HL-60 (cell line): Measurements from ENCODE around the gene EIF2B4.
A peak's percentile ranks its signal among the peaks of the same experiment; 100 is the strongest.

Experiments used
- DNase-seq, 2 experiments: peaks; one replicate each; pipeline ENCODE4 v3.0.0-alpha.2; 2010 to 2020; ENCODE audit warnings: low read depth in 1 of 2, low spot score in 1 of 2
- H3K27ac ChIP-seq: fragments of 250-450 bp; sonication (Bioruptor Pico); replicated peaks from 2 replicates; pipeline ENCODE4 v1.5.1; 2020; ENCODE audit warnings: mild to moderate bottlenecking, moderate library complexity
- H3K27me3 ChIP-seq: fragments of 250-450 bp; sonication (Bioruptor Pico); 2 replicates; pipeline ENCODE4 v1.5.1; 2021; ENCODE audit warnings: mild to moderate bottlenecking, moderate library complexity; ENCODE audit not compliant: insufficient read depth, poor library complexity, severe bottlenecking
- H3K4me3 ChIP-seq: replicated peaks from 2 replicates; pipeline ENCODE4 v1.5.1; 2011; ENCODE audit warnings: mild to moderate bottlenecking, control low read depth, low read length; ENCODE audit not compliant: insufficient read depth
- GABPA ChIP-seq: IDR thresholded peaks from 2 replicates; pipeline ENCODE4 v1.6.1; 2012; ENCODE audit warnings: low read depth
- POLR2AphosphoS5 ChIP-seq: IDR thresholded peaks from 2 replicates; pipeline ENCODE4 v1.6.1; 2012; ENCODE audit warnings: low read depth
- SPI1 ChIP-seq: IDR thresholded peaks from 2 replicates; pipeline ENCODE4 v1.6.1; 2012; ENCODE audit warnings: low read depth, mild to moderate bottlenecking, borderline replicate concordance
- TF ChIP-seq, protein P1 (sequence below): IDR thresholded peaks from 2 replicates; pipeline ENCODE4 v1.6.1; 2012; ENCODE audit warnings: low read depth; ENCODE audit not compliant: insufficient replicate concordance
- TF ChIP-seq, protein P2 (sequence below): IDR thresholded peaks from one replicate; pipeline ENCODE4 v1.5.1; 2011; ENCODE audit warnings: low read length, control low read depth, inconsistent platforms; ENCODE audit not compliant: insufficient read depth

The EIF2B4 gene

DNA sequence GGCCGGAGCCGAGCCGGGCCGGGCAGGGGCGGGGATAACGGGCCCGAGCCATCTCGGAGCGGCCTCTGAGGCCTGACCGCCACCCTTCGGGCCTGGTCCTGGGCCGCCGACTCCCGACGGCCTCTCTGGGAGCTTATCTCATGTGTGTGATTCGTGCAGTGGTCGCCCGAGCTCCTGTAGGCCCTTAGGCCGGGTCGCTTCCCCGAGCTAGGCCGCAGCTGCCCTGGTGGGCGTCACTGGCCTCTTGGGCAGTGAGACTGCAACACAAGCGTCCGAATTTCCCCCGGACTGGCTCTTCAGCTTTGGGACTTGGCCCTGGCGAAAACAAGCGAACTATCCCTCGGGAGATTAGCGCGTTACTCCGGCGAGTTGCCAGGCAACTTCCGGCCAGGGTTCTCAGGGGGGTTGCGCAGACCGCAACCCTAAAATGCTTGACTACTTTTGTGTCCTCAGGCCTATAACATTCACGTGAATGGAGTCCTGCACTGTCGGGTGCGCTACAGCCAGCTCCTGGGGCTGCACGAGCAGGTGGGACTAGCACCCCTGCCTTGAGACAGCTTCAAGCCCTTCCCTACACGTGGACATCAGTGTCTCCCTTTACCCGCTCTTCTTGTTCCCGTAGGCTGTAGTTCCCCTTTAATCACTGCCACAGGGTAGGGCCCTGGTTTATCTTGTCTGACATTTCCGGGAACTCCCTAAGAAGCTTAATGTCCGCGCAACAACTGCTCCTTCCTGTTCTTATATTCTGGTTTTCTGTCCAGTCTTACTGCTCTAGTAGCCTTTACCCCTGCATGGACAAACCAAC, 880 bp upstream of the EIF2B4 start:
- Histone ChIP-seq H3K4me3 (peak overlapping the region; percentile 83), H3K27me3 (no peaks in the 10 kb centered on the region), H3K27ac (peak overlapping the region; percentile 97)
- TF ChIP-seq GABPA (peak; percentile 51), SPI1 (peak; percentile 72; the same call in 1 of the 2 replicates), POLR2AphosphoS5 (peak; percentile 87)
- TF ChIP-seq, protein P1, sequence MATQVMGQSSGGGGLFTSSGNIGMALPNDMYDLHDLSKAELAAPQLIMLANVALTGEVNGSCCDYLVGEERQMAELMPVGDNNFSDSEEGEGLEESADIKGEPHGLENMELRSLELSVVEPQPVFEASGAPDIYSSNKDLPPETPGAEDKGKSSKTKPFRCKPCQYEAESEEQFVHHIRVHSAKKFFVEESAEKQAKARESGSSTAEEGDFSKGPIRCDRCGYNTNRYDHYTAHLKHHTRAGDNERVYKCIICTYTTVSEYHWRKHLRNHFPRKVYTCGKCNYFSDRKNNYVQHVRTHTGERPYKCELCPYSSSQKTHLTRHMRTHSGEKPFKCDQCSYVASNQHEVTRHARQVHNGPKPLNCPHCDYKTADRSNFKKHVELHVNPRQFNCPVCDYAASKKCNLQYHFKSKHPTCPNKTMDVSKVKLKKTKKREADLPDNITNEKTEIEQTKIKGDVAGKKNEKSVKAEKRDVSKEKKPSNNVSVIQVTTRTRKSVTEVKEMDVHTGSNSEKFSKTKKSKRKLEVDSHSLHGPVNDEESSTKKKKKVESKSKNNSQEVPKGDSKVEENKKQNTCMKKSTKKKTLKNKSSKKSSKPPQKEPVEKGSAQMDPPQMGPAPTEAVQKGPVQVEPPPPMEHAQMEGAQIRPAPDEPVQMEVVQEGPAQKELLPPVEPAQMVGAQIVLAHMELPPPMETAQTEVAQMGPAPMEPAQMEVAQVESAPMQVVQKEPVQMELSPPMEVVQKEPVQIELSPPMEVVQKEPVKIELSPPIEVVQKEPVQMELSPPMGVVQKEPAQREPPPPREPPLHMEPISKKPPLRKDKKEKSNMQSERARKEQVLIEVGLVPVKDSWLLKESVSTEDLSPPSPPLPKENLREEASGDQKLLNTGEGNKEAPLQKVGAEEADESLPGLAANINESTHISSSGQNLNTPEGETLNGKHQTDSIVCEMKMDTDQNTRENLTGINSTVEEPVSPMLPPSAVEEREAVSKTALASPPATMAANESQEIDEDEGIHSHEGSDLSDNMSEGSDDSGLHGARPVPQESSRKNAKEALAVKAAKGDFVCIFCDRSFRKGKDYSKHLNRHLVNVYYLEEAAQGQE = no peak
- TF ChIP-seq, protein P2, sequence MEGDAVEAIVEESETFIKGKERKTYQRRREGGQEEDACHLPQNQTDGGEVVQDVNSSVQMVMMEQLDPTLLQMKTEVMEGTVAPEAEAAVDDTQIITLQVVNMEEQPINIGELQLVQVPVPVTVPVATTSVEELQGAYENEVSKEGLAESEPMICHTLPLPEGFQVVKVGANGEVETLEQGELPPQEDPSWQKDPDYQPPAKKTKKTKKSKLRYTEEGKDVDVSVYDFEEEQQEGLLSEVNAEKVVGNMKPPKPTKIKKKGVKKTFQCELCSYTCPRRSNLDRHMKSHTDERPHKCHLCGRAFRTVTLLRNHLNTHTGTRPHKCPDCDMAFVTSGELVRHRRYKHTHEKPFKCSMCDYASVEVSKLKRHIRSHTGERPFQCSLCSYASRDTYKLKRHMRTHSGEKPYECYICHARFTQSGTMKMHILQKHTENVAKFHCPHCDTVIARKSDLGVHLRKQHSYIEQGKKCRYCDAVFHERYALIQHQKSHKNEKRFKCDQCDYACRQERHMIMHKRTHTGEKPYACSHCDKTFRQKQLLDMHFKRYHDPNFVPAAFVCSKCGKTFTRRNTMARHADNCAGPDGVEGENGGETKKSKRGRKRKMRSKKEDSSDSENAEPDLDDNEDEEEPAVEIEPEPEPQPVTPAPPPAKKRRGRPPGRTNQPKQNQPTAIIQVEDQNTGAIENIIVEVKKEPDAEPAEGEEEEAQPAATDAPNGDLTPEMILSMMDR = no peak
- peak; percentile 70 to 89 for DNase-seq

DNA sequence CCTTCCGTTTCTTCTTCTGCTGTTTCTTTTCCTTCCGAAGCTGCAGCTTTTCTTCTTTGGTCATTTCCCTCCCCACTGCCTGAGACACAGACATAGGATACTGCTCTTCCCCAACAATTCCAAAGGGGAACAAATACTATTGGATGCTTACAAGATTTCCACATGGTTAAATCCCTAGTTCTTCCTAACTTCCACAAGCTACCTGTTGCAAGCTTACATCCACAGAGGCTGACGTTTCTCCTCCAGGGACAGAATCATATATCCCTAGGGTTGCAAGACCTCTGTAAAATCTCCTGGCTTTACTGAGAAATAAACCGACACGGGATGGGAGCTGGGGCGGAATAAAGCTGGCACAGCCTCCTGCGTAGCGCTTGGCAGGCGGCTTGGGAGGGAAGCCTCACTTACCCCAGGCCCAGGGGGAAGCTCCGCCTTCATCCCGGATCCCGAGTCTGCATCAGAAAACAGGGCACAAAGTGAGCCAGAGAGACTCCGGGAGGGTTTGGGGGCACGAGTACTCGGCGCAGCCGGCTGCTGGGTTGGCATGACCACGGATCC, 590 bp downstream of the EIF2B4 start:
- Histone ChIP-seq H3K27ac (peak overlapping the region; percentile 97), H3K4me3 (peak overlapping the region; percentile 83), H3K27me3 (no peaks in the 10 kb centered on the region)
- TF ChIP-seq POLR2AphosphoS5 (0 out of 2 replicates have a peak, but pooled peaks have one; percentile 4), SPI1 (no peak)
- TF ChIP-seq, protein P2 = no peak
- TF ChIP-seq, protein P1 = no peak
- peak in 1 of 2 experiments; percentile 54 for DNase-seq

DNA sequence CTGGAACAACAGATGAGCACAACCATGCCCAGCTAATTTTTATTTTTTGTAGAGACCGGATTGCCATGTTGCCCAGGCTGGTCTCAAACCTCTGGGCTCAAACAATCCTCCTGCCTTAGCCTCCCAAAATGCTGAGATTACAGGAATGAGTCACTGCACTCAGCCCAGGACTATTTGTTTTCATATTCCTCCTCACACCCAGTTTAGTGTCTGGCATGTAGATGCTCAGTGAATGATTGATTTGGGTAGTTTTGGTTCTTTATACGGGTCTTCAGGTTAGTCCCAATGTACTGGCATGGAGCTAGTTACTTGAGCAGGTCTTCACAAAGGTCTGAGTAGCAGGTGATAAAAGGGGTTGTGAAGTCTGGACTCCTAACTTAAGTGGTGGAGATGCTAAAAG, 6.2 kb downstream of the EIF2B4 start:
- Histone ChIP-seq H3K27me3 (no peaks in the 10 kb centered on the region), H3K27ac (no peak overlapping the region), H3K4me3 (no peak overlapping the region)
- no peak for DNase-seq
- no peak for TF ChIP-seq POLR2AphosphoS5
- TF ChIP-seq SPI1 = no peak
- TF ChIP-seq, protein P1 = no peak
- TF ChIP-seq, protein P2 = no peak
- no peak for TF ChIP-seq GABPA
